ENCODE measurements around the gene TBRG1. TPM values are rescaled to one million over a fixed set of nuclear protein-coding genes. Genes with fewer than 3 reads are reported as not detected.
A peak's percentile ranks its signal among the peaks of the same experiment; 100 is the strongest.

The TBRG1 gene
- total RNA-seq, 1 donor from 2014 or later = 20.7 TPM

GRCh38 chr11:124581817-124582216, 40.8 kb upstream of the TBRG1 start:
- H3K79me2 ChIP-seq (ENCODE audit: low read depth) = no peaks in the 10 kb centered on the region
- no peak overlapping the region for H3K4me3 Mint-ChIP-seq
- H3K4me2 ChIP-seq = no peak overlapping the region
- peaks cover 2% of the 10 kb centered on the region for H3K27me3 Mint-ChIP-seq (ENCODE audit: insufficient read depth, low read depth)
- no peaks in the 10 kb centered on the region for H4K20me1 ChIP-seq (ENCODE audit: low read depth)
- H3K36me3 Mint-ChIP-seq = no peaks in the 10 kb centered on the region
- peaks cover 6% of the 10 kb centered on the region for H3K4me1 ChIP-seq
- TF ChIP-seq CTCF (IDR thresholded peaks at IDR 0.05) = no peak
- TF ChIP-seq EZH2 (IDR thresholded peaks at IDR 0.05) = no peak
- TF ChIP-seq EZH2phosphoT487 (IDR thresholded peaks at IDR 0.05) = no peak
- H3K36me3 ChIP-seq = no peaks in the 10 kb centered on the region
- H3K27ac Mint-ChIP-seq = peak overlapping the region; percentile 43
- peak overlapping the region; percentile 52 for H2AFZ ChIP-seq (replicated peaks)
- DNase-seq (ENCODE audit: low spot score) = no peak
- H3K9ac ChIP-seq = no peak overlapping the region
- no peaks in the 10 kb centered on the region for H3F3A ChIP-seq (ENCODE audit: low read depth)
- H3K27me3 ChIP-seq = no peaks in the 10 kb centered on the region
- no peak overlapping the region for H3K4me3 ChIP-seq
- H3K4me1 Mint-ChIP-seq = peaks cover 6% of the 10 kb centered on the region
- H3K9me3 Mint-ChIP-seq = no peaks in the 10 kb centered on the region
- no peaks in the 10 kb centered on the region for H3K9me3 ChIP-seq (ENCODE audit: low read depth)
- H3K27ac ChIP-seq = no peak overlapping the region

- no peaks in the 10 kb centered on the region for H4K20me1 ChIP-seq (ENCODE audit: low read depth)
- H3K4me1 ChIP-seq = peaks cover 6% of the 10 kb centered on the region
- H3K27ac ChIP-seq = no peak overlapping the region
- Mint-ChIP-seq H3K36me3 (no peaks in the 10 kb centered on the region), H3K4me3 (no peak overlapping the region), H3K27ac (no peak overlapping the region), H3K4me1 (peaks cover 6% of the 10 kb centered on the region), H3K9me3 (no peaks in the 10 kb centered on the region), H3K27me3 (ENCODE audit: insufficient read depth, low read depth) (peaks cover 2% of the 10 kb centered on the region)
- H3F3A ChIP-seq (ENCODE audit: low read depth) = no peaks in the 10 kb centered on the region
- no peak overlapping the region for H3K4me3 ChIP-seq
- no peaks in the 10 kb centered on the region for H3K36me3 ChIP-seq
- no peaks in the 10 kb centered on the region for H3K27me3 ChIP-seq
- TF ChIP-seq EZH2phosphoT487 (IDR thresholded peaks at IDR 0.05) (no peak), CTCF (IDR thresholded peaks at IDR 0.05) (no peak), EZH2 (IDR thresholded peaks at IDR 0.05) (no peak)
- H3K9me3 ChIP-seq (ENCODE audit: low read depth) = no peaks in the 10 kb centered on the region
- no peak overlapping the region for H2AFZ ChIP-seq (replicated peaks)
- DNase-seq (ENCODE audit: low spot score) = no peak
- no peaks in the 10 kb centered on the region for H3K79me2 ChIP-seq (ENCODE audit: low read depth)
- no peak overlapping the region for H3K4me2 ChIP-seq
- H3K9ac ChIP-seq = no peak overlapping the region
Observed at GRCh38 chr11:124582565-124582964, 40.1 kb upstream of the TBRG1 start.

- H3K4me1 ChIP-seq = peaks cover under 1% of the 10 kb centered on the region
- TF ChIP-seq EZH2phosphoT487 (IDR thresholded peaks at IDR 0.05) = no peak
- no peaks in the 10 kb centered on the region for H3F3A ChIP-seq (ENCODE audit: low read depth)
- Mint-ChIP-seq H3K27ac (no peak overlapping the region), H3K36me3 (no peaks in the 10 kb centered on the region), H3K4me3 (no peak overlapping the region), H3K4me1 (peaks cover 6% of the 10 kb centered on the region), H3K27me3 (ENCODE audit: insufficient read depth, low read depth) (peaks cover 2% of the 10 kb centered on the region), H3K9me3 (no peaks in the 10 kb centered on the region)
- DNase-seq (ENCODE audit: low spot score) = no peak
- no peak overlapping the region for H3K27ac ChIP-seq
- H3K9me3 ChIP-seq (ENCODE audit: low read depth) = no peaks in the 10 kb centered on the region
- H3K27me3 ChIP-seq = no peaks in the 10 kb centered on the region
- no peak overlapping the region for H3K9ac ChIP-seq
- no peaks in the 10 kb centered on the region for H3K36me3 ChIP-seq
- H2AFZ ChIP-seq (replicated peaks) = no peak overlapping the region
- H4K20me1 ChIP-seq (ENCODE audit: low read depth) = no peaks in the 10 kb centered on the region
- no peaks in the 10 kb centered on the region for H3K79me2 ChIP-seq (ENCODE audit: low read depth)
- H3K4me3 ChIP-seq = no peak overlapping the region
- no peak overlapping the region for H3K4me2 ChIP-seq
Observed at GRCh38 chr11:124583781-124584180, 38.9 kb upstream of the TBRG1 start.

- H3K4me3 ChIP-seq = no peak overlapping the region
- no peaks in the 10 kb centered on the region for H3K27me3 Mint-ChIP-seq (ENCODE audit: insufficient read depth, low read depth)
Observed at GRCh38 chr11:124584681-124585372, 37.8 kb upstream of the TBRG1 start.

More at GRCh38 chr11:124584681-124585372, 37.8 kb upstream of the TBRG1 start:
- Histone ChIP-seq H3K36me3 (no peaks in the 10 kb centered on the region), H3K27ac (no peak overlapping the region), H2AFZ (replicated peaks) (peak overlapping the region; percentile 34), H3K27me3 (no peaks in the 10 kb centered on the region), H3F3A (ENCODE audit: low read depth) (peaks cover under 1% of the 10 kb centered on the region), H3K79me2 (ENCODE audit: low read depth) (no peaks in the 10 kb centered on the region), H3K4me2 (no peak overlapping the region), H3K9ac (no peak overlapping the region), H4K20me1 (ENCODE audit: low read depth) (no peaks in the 10 kb centered on the region), H3K4me1 (no peaks in the 10 kb centered on the region), H3K9me3 (ENCODE audit: low read depth) (no peaks in the 10 kb centered on the region)
- Mint-ChIP-seq H3K9me3 (peaks cover 2% of the 10 kb centered on the region), H3K4me3 (no peak overlapping the region), H3K36me3 (no peaks in the 10 kb centered on the region), H3K27ac (no peak overlapping the region), H3K4me1 (peaks cover 6% of the 10 kb centered on the region)
- DNase-seq (ENCODE audit: low spot score) = no peak
- TF ChIP-seq EZH2 (IDR thresholded peaks at IDR 0.05) (no peak), CTCF (IDR thresholded peaks at IDR 0.05) (no peak), EZH2phosphoT487 (IDR thresholded peaks at IDR 0.05) (no peak)

Data from neural progenitor cell (in vitro differentiated cells).